Liver (tissue), 9 donors: ENCODE results near the gene EML5. TPM values are rescaled to one million over a fixed set of nuclear protein-coding genes. Genes with fewer than 3 reads are reported as not detected.
A peak's percentile ranks its signal among the peaks of the same experiment; 100 is the strongest.

Experiments
- DNase-seq: peaks from one replicate; pipeline ENCODE4 v3.0.0-alpha.2; 2017; ENCODE audit warnings: low spot score
- H3K27ac ChIP-seq, 2 donors: one replicate each; pipeline ENCODE4 v1.7.0; 2013; ENCODE audit warnings: inconsistent platforms in 2 of 2, low read length in 2 of 2, control low read depth in 1 of 2, low read depth in 1 of 2, mild to moderate bottlenecking in 1 of 2
- H3K27me3 ChIP-seq, 4 donors: one replicate each; pipeline versions ENCODE4 v1.6.1 to v1.7.0; 2013; ENCODE audit warnings: low read length in 3 of 4, inconsistent platforms in 1 of 4, mild to moderate bottlenecking in 1 of 4, moderate library complexity in 1 of 4; ENCODE audit not compliant: control insufficient read depth in 4 of 4, insufficient read depth in 4 of 4
- H3K36me3 ChIP-seq, 4 donors: one replicate each; pipeline versions ENCODE4 v1.6.1 to v1.7.0; 2013; ENCODE audit warnings: low read length in 3 of 4, mild to moderate bottlenecking in 3 of 4, low read depth in 1 of 4, moderate library complexity in 1 of 4; ENCODE audit not compliant: control insufficient read depth in 4 of 4, insufficient read depth in 3 of 4
- H3K4me1 ChIP-seq, 4 donors: one replicate each; pipeline versions ENCODE4 v1.6.1 to v1.7.0; 2013; ENCODE audit warnings: low read length in 3 of 4, mild to moderate bottlenecking in 3 of 4, moderate library complexity in 1 of 4; ENCODE audit not compliant: control insufficient read depth in 4 of 4, insufficient read depth in 4 of 4
- H3K4me3 ChIP-seq, 3 donors: one replicate each; pipeline versions ENCODE4 v1.6.1 to v1.7.0; 2013; ENCODE audit warnings: low read length in 3 of 3, control low read depth in 1 of 3, low read depth in 1 of 3, mild to moderate bottlenecking in 1 of 3
- H3K9ac ChIP-seq, 2 donors: one replicate each; pipeline ENCODE4 v1.7.0; 2013; ENCODE audit warnings: low read length in 2 of 2, mild to moderate bottlenecking in 2 of 2, moderate library complexity in 2 of 2, control low read depth in 1 of 2, low read depth in 1 of 2
- H3K9me3 ChIP-seq, 4 donors: one replicate each; pipeline versions ENCODE4 v1.6.1 to v1.7.0; 2013; ENCODE audit warnings: low read length in 3 of 4; ENCODE audit not compliant: control insufficient read depth in 4 of 4
- ATF3 ChIP-seq: IDR thresholded peaks from 2 replicates; pipeline ENCODE4 v1.6.1; 2016; ENCODE audit warnings: antibody characterized with exemption
- CTCF ChIP-seq: fragments of 150-350 bp; IDR thresholded peaks from 2 replicates; pipeline ENCODE4 v1.5.1; 2017; ENCODE audit warnings: improper control_type of control experiment, low read depth, low read length; ENCODE audit not compliant: missing input control
- EGR1 ChIP-seq, 2 donors: IDR thresholded peaks; 2 replicates each; pipeline ENCODE4 v1.6.1; 2016 to 2018; ENCODE audit warnings: antibody characterized with exemption in 2 of 2, low read depth in 2 of 2
- FOXA1 ChIP-seq: IDR thresholded peaks from 2 replicates; pipeline ENCODE4 v1.6.1; 2016; ENCODE audit warnings: antibody characterized with exemption
- FOXA2 ChIP-seq: IDR thresholded peaks from 2 replicates; pipeline ENCODE4 v1.6.1; 2016; ENCODE audit warnings: antibody characterized with exemption
- GABPA ChIP-seq, 2 donors: IDR thresholded peaks in 1 of 2; conservative IDR thresholded peaks in 1 of 2; 2 replicates each; pipeline ENCODE4 v1.6.1; 2016; ENCODE audit warnings: antibody characterized with exemption in 2 of 2, mild to moderate bottlenecking in 1 of 2, moderate library complexity in 1 of 2
- HNF4A ChIP-seq, 2 donors: conservative IDR thresholded peaks; 2 replicates each; pipeline ENCODE4 v1.6.1; 2016; ENCODE audit warnings: antibody characterized with exemption in 2 of 2, mild to moderate bottlenecking in 2 of 2
- HNF4G ChIP-seq: IDR thresholded peaks from 2 replicates; pipeline ENCODE4 v1.6.1; 2016; ENCODE audit warnings: antibody characterized with exemption
- JUND ChIP-seq, 2 donors: IDR thresholded peaks; 2 replicates each; pipeline ENCODE4 v1.6.1; 2016; ENCODE audit warnings: antibody characterized with exemption in 2 of 2
- MAX ChIP-seq: IDR thresholded peaks from 2 replicates; pipeline ENCODE4 v1.6.1; 2016; ENCODE audit warnings: antibody characterized with exemption
- NR2F2 ChIP-seq: IDR thresholded peaks from 2 replicates; pipeline ENCODE4 v1.6.1; 2016; ENCODE audit warnings: antibody characterized with exemption
- RAD21 ChIP-seq, 2 donors: IDR thresholded peaks; 2 replicates each; pipeline ENCODE4 v1.6.1; 2016; ENCODE audit warnings: antibody characterized with exemption in 2 of 2, mild to moderate bottlenecking in 2 of 2
- REST ChIP-seq: IDR thresholded peaks from 2 replicates; pipeline ENCODE4 v1.6.1; 2016; ENCODE audit warnings: antibody characterized with exemption, mild to moderate bottlenecking
- RXRA ChIP-seq, 2 donors: IDR thresholded peaks; 2 replicates each; pipeline ENCODE4 v1.6.1; 2017 to 2018; ENCODE audit warnings: antibody characterized with exemption in 2 of 2, mild to moderate bottlenecking in 1 of 2
- SP1 ChIP-seq: IDR thresholded peaks from 2 replicates; pipeline ENCODE4 v1.6.1; 2018; ENCODE audit warnings: antibody characterized with exemption, mild to moderate bottlenecking
- TAF1 ChIP-seq: conservative IDR thresholded peaks from 2 replicates; pipeline ENCODE4 v1.6.1; 2016; ENCODE audit warnings: antibody characterized with exemption, mild to moderate bottlenecking
- YY1 ChIP-seq: IDR thresholded peaks from 2 replicates; pipeline ENCODE4 v1.6.1; 2016; ENCODE audit warnings: antibody characterized with exemption, mild to moderate bottlenecking
- ZBTB33 ChIP-seq: IDR thresholded peaks from 2 replicates; pipeline ENCODE4 v1.6.1; 2016; ENCODE audit warnings: antibody characterized with exemption
- WGBS: extraction: QIAGEN DNeasy Blood & Tissue Kit; methylation state at CpG from one replicate; pipeline ENCODE4 v1.1.7; 2013; 5-methylcytosine and 5-hydroxymethylcytosine counted together
- polyA plus RNA-seq, 2 donors: library from polyadenylated mRNA; stranded (reverse) in 1 of 2; unstranded in 1 of 2; fragments of 200-250 nt in 1 of 2; fragments of >200 nt in 1 of 2; fragmentation: Nextera tagmentation in 1 of 2; extraction: Ambion mirVana in 1 of 2; gene quantifications; one replicate each; pipeline versions ENCODE4 v1.2.1 to v1.2.3, GENCODE V29; 2013 to 2015
- total RNA-seq, 2 donors: library from RNA; depleted of rRNA; stranded (reverse); fragments of >200 nt; gene quantifications; one replicate each; pipeline ENCODE4 v1.2.3, GENCODE V29; 2014
- donor health status: healthy.
- donor health status: healthy.
- donor health status: healthy.
- donor health status: healthy.
- donor health status: healthy.

The EML5 gene
- total and polyA plus RNA-seq, 4 donors, result 0.09 to 3.8 (median 0.55) TPM

GRCh38 chr14:88614218-88614907, 178.4 kb downstream of the EML5 start (continued):
- TF ChIP-seq RAD21 (IDR thresholded peaks at IDR 0.05), result no peak
- TF ChIP-seq RXRA (IDR thresholded peaks at IDR 0.05), result no peak
- no peak for TF ChIP-seq MAX
- TF ChIP-seq FOXA1, result no peak
- no peak for TF ChIP-seq ZBTB33
- TF ChIP-seq NR2F2, result no peak
- TF ChIP-seq JUND (IDR thresholded peaks at IDR 0.05), result no peak

- peak overlapping the region in 1 of 2 donors; percentile 58 for H3K27ac ChIP-seq
- 29% methylated on average over 5 of the region's 5 CpGs for WGBS
- no peaks in the 10 kb centered on the region for H3K9me3 ChIP-seq
- no peaks in the 10 kb centered on the region for H3K27me3 ChIP-seq
- no peak overlapping the region for H3K4me3 ChIP-seq
- H3K36me3 ChIP-seq, result peaks cover 5 to 35% (median 26%) of the 10 kb centered on the region in 4 donors
- H3K9ac ChIP-seq, result no peak overlapping the region
- no peak for DNase-seq
- no peak for TF ChIP-seq REST
- peak; percentile 76 for TF ChIP-seq RXRA (IDR thresholded peaks at IDR 0.05)
- peak; percentile 89 to 91 for TF ChIP-seq HNF4A (conservative IDR thresholded peaks at IDR 0.05)
- TF ChIP-seq EGR1 (IDR thresholded peaks at IDR 0.05; ENCODE audit: low read depth in 2 of 2), result no peak
- peak; percentile 95 for TF ChIP-seq FOXA1
- TF ChIP-seq ZBTB33, result peak; percentile 72
- peak; percentile 74 for TF ChIP-seq HNF4G
- no peak for TF ChIP-seq CTCF
- TF ChIP-seq YY1, result peak; percentile 75
- TF ChIP-seq ATF3, result peak; percentile 62
- TF ChIP-seq GABPA (IDR thresholded peaks at IDR 0.05 in 1 of 2, conservative IDR thresholded peaks at IDR 0.05 in 1 of 2), result no peak
- peak; percentile 52 for TF ChIP-seq MAX
- TF ChIP-seq JUND (IDR thresholded peaks at IDR 0.05), result peak; percentile 58 to 80
- TF ChIP-seq SP1, result peak; percentile 91
- peak; percentile 98 for TF ChIP-seq FOXA2
- peak in 1 of 2 donors; percentile 29 for TF ChIP-seq RAD21 (IDR thresholded peaks at IDR 0.05)
- TF ChIP-seq TAF1, result no peak
- H3K4me1 ChIP-seq, result peaks cover 0 to 16% (median 9%) of the 10 kb centered on the region in 4 donors
These were observed 179.2 kb downstream of the EML5 start for GRCh38 chr14:88613552-88614010.
